B cell (primary cell): ENCODE results near the gene BRME1. TPM values are rescaled to one million over a fixed set of nuclear protein-coding genes. Genes with fewer than 3 reads are reported as not detected.
A peak's percentile ranks its signal among the peaks of the same experiment; 100 is the strongest.

Experiments used
- ATAC-seq: fragments of 200-7000 bp; cut with Tn5 transposase; one replicate; pipeline ENCODE4 v1.10.0; 2021; ENCODE audit warnings: low read depth, mild to moderate bottlenecking, moderate number of reproducible peaks, moderate library complexity
- CTCF ChIA-PET: fragments of 350-600 bp; sonication (Branson Sonifier 250); formaldehyde crosslinking; loops from one replicate; lab custom pipeline; 2021; ENCODE audit warnings: antibody characterized with exemption, inconsistent platforms; lab: Charles Lee
- POLR2A ChIA-PET: fragments of 350-600 bp; sonication (Branson Sonifier 250); formaldehyde crosslinking; loops from one replicate; lab custom pipeline; 2021; ENCODE audit warnings: antibody characterized with exemption; lab: Charles Lee
- DNase-seq: peaks from one replicate; pipeline ENCODE4 v3.0.0; 2013
- H2AFZ ChIP-seq: 2 replicates; pipeline ENCODE4 v1.6.1; 2012; ENCODE audit warnings: mild to moderate bottlenecking, low read depth, low read length; ENCODE audit not compliant: insufficient read depth, poor library complexity, severe bottlenecking
- H3K27ac ChIP-seq, 2 donors: 1 replicate in 1 of 2; 2 replicates in 1 of 2; pipeline ENCODE4 v1.5.1; 2012 to 2013; ENCODE audit warnings: low read length in 2 of 2, mild to moderate bottlenecking in 2 of 2, moderate library complexity in 1 of 2
- H3K27me3 ChIP-seq, 4 experiments: fragments of 200-600 bp in 1 of 4; sonication (generic) in 1 of 4; replicated peaks in 1 of 4; 1 replicate in 2 of 4; 2 replicates in 2 of 4; pipeline versions ENCODE4 v1.6.1 to v1.7.0; 2013 to 2016; ENCODE audit warnings: low read length in 3 of 4, mild to moderate bottlenecking in 2 of 4, mixed read lengths in 1 of 4, moderate library complexity in 1 of 4; ENCODE audit not compliant: insufficient read depth in 4 of 4, control insufficient read depth in 3 of 4; ENCODE audit errors: control extremely low read depth in 1 of 4
- H3K36me3 ChIP-seq, 2 experiments: replicated peaks in 1 of 2; 1 replicate in 1 of 2; 2 replicates in 1 of 2; pipeline versions ENCODE4 v1.6.1 to v1.7.1; 2013; ENCODE audit warnings: low read length in 1 of 2; ENCODE audit not compliant: insufficient read depth in 2 of 2, control insufficient read depth in 1 of 2; ENCODE audit errors: control extremely low read depth in 1 of 2, extremely low read depth in 1 of 2
- H3K4me1 ChIP-seq, 2 donors: fragments of 200-600 bp in 1 of 2; sonication (generic) in 1 of 2; 1 replicate in 1 of 2; 2 replicates in 1 of 2; pipeline versions ENCODE4 v1.5.1 to v1.6.1; 2013 to 2017; ENCODE audit warnings: low read length in 2 of 2; ENCODE audit not compliant: control insufficient read depth in 2 of 2, insufficient read depth in 2 of 2
- H3K4me2 ChIP-seq: replicated peaks from 2 replicates; pipeline ENCODE3; 2012; ENCODE audit warnings: mild to moderate bottlenecking, low read depth, low read length; ENCODE audit not compliant: poor library complexity, severe bottlenecking
- H3K4me3 ChIP-seq, 5 experiments: fragments of 200-600 bp in 1 of 5; sonication (generic) in 1 of 5; 1 replicate in 3 of 5; 2 replicates in 2 of 5; pipeline versions ENCODE4 v1.5.1 to v1.7.0; 2011 to 2016; ENCODE audit warnings: low read length in 4 of 5, mild to moderate bottlenecking in 4 of 5, low read depth in 2 of 5, control low read depth in 1 of 5, moderate library complexity in 1 of 5; ENCODE audit not compliant: insufficient read depth in 1 of 5; ENCODE audit errors: control extremely low read depth in 1 of 5, extremely low read depth in 1 of 5
- H3K79me2 ChIP-seq: fragments of 200-600 bp; sonication (generic); one replicate; pipeline ENCODE4 v1.6.0; 2016; ENCODE audit warnings: low read length; ENCODE audit not compliant: control insufficient read depth, insufficient read depth
- H3K9ac ChIP-seq: fragments of 200-600 bp; sonication (generic); 2 replicates; pipeline ENCODE4 v1.6.1; 2017; ENCODE audit warnings: mild to moderate bottlenecking, low read length, moderate library complexity
- H3K9me3 ChIP-seq, 3 donors: one replicate each; pipeline versions ENCODE4 v1.6.1 to v1.7.1; 2013; ENCODE audit warnings: low read length in 2 of 3; ENCODE audit not compliant: control insufficient read depth in 2 of 3, insufficient read depth in 1 of 3; ENCODE audit errors: control extremely low read depth in 1 of 3
- H4K20me1 ChIP-seq: 2 replicates; pipeline ENCODE4 v1.6.0; 2012; ENCODE audit warnings: mild to moderate bottlenecking, low read length; ENCODE audit not compliant: insufficient read depth, control insufficient read depth, poor library complexity, severe bottlenecking
- H3K27ac Mint-ChIP-seq: one replicate; pipeline ENCODE4 v1.8.0; 2021; ENCODE audit warnings: mixed read lengths
- H3K27me3 Mint-ChIP-seq: one replicate; pipeline ENCODE4 v1.8.0; 2021; ENCODE audit warnings: mixed read lengths
- H3K4me1 Mint-ChIP-seq: one replicate; pipeline ENCODE4 v1.8.0; 2021; ENCODE audit warnings: mixed read lengths
- H3K4me3 Mint-ChIP-seq: one replicate; pipeline ENCODE4 v1.8.0; 2021; ENCODE audit warnings: mixed read lengths
- H3K9me3 Mint-ChIP-seq: one replicate; pipeline ENCODE4 v1.8.0; 2022; ENCODE audit warnings: mixed read lengths; ENCODE audit not compliant: insufficient read depth
- EZH2 ChIP-seq: IDR thresholded peaks from 2 replicates; pipeline ENCODE4 v1.6.1; 2012; ENCODE audit warnings: borderline replicate concordance, low read depth, mild to moderate bottlenecking, moderate library complexity, low read length; ENCODE audit not compliant: insufficient read depth, poor library complexity, severe bottlenecking
- WGBS: methylation state at CpG from one replicate; pipeline ENCODE4 v1.1.5; 2013; ENCODE audit warnings: missing lambda C conversion rate; ENCODE audit not compliant: insufficient coverage; 5-methylcytosine and 5-hydroxymethylcytosine counted together
- intact Hi-C: fragments of 100-400 bp; cut with micrococcal nuclease; formaldehyde crosslinking; loops from one replicate; pipeline ENCODE4 v1.10.0; 2022
- polyA plus RNA-seq: library from polyadenylated mRNA; depleted of rRNA; stranded (reverse); fragments of >200 nt; gene quantifications from 2 replicates; pipeline ENCODE4 v1.2.3, GENCODE V29; 2012
- total RNA-seq, 2 donors: library from RNA; stranded (reverse); fragments of 120-200 nt in 1 of 2; gene quantifications; 1 replicate in 1 of 2; 2 replicates in 1 of 2; pipeline versions ENCODE4 v1.2.3 to v1.2.4, GENCODE V29; 2013 to 2022
- TF ChIP-seq, protein P1 (sequence below): fragments of 200-600 bp; IDR thresholded peaks from one replicate; pipeline ENCODE4 v1.8.0; 2022; ENCODE audit warnings: antibody characterized with exemption, mild to moderate bottlenecking

BRME1 gene
- total and polyA plus RNA-seq, 2 donors (not counting 1 experiment from before 2014, with no cell fraction given) = 1.8 to 2.4 TPM

DNA sequence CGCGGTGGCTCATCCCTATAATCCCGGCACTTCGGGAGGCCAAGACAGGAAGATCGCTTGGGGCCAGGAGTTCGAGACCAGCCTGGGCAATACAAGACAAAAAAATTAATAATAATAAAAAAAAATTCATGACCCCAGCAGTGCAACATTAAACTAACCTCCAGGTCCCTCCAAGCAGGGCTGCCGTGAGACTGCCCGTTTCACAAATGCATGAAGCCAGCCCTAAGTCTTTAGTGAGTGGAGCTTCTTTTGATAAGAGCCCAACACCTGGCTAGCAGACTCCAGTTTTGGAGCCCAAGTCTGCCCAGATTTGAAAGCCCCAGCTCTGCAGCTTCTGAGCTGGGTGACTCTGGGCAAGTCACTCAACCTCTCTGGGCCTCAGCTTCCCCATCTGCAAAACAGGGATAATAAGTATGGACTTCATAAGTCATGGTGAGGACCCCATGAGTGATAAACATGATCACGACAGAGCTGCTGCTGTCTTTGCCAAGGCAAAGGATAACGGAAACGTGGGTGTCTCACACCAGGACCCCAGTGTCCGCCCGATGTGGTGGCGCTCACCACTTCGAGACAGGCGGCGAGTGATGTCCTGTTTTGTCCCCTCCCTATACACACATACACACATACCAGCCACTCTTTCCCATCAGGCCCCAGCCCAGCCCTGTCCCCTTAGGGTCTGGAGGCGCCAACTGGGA is 67.3 kb downstream of the BRME1 start:
- Histone ChIP-seq H4K20me1 (peaks cover 9% of the 10 kb centered on the region), H3K36me3 (no peaks in the 10 kb centered on the region), H3K9ac (peak overlapping the region; percentile 77), H3K4me2 (peak overlapping the region; percentile 97), H3K27me3 (no peaks in the 10 kb centered on the region), H2AFZ (no peak overlapping the region), H3K4me3 (peak overlapping the region; percentile 13 to 75 (median 62)), H3K27ac (peak overlapping the region; percentile 93 to 94), H3K4me1 (peaks cover 76 to 82% of the 10 kb centered on the region in 2 donors), H3K9me3 (no peaks in the 10 kb centered on the region), H3K79me2 (peaks cover 37% of the 10 kb centered on the region)
- Mint-ChIP-seq H3K9me3 (no peaks in the 10 kb centered on the region), H3K27ac (peak overlapping the region; percentile 95), H3K4me1 (peaks cover 67% of the 10 kb centered on the region), H3K27me3 (no peaks in the 10 kb centered on the region), H3K4me3 (peak overlapping the region; percentile 88)
- DNase-seq (no peak), ATAC-seq (no peak)
- TF ChIP-seq, protein P1, sequence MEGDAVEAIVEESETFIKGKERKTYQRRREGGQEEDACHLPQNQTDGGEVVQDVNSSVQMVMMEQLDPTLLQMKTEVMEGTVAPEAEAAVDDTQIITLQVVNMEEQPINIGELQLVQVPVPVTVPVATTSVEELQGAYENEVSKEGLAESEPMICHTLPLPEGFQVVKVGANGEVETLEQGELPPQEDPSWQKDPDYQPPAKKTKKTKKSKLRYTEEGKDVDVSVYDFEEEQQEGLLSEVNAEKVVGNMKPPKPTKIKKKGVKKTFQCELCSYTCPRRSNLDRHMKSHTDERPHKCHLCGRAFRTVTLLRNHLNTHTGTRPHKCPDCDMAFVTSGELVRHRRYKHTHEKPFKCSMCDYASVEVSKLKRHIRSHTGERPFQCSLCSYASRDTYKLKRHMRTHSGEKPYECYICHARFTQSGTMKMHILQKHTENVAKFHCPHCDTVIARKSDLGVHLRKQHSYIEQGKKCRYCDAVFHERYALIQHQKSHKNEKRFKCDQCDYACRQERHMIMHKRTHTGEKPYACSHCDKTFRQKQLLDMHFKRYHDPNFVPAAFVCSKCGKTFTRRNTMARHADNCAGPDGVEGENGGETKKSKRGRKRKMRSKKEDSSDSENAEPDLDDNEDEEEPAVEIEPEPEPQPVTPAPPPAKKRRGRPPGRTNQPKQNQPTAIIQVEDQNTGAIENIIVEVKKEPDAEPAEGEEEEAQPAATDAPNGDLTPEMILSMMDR = no peak
- TF ChIP-seq EZH2 = no peak
- intact Hi-C loops = loop anchor here (1.0 to 5.0 kb wide), 2 partner anchors 148 to 1046 kb away; partner anchors contain the start of gene JUNB
- WGBS = 41% methylated on average over 12 of the region's 18 CpGs
- ChIA-PET POLR2A (interaction anchor here (0.6 to 3.7 kb wide), 4 partner anchors 24 to 205 kb away, joined by 3 to 14 read pairs (median 8); partner anchors contain the start of gene ZSWIM4), CTCF (interaction anchor here (1.2 to 2.9 kb wide), 3 partner anchors 10 to 41 kb away, joined by 3 to 12 read pairs (median 4); no protein-coding TSS in a partner anchor)
